ENCODE data around the gene CEP72.

GRCh38 chr5:644509-644908 lies 32.4 kb downstream of the CEP72 start:
- TF ChIP-seq CTCF (IDR thresholded peaks at IDR 0.05): no peak
- TF ChIP-seq POLR2A (IDR thresholded peaks at IDR 0.05): no peak
